Fibroblast of mammary gland (primary cell): Measurements from ENCODE around the gene MROH2B.

Experiments used
- DNase-seq: peaks from one replicate; pipeline ENCODE4 v3.0.0-alpha.2; 2010; ENCODE audit warnings: low read depth
- H3K4me3 ChIP-seq: 2 replicates; pipeline ENCODE4 v1.5.1; 2011; ENCODE audit warnings: low read depth, mild to moderate bottlenecking, low read length, moderate library complexity; ENCODE audit not compliant: control insufficient read depth
- TF ChIP-seq, protein P1 (sequence below): conservative IDR thresholded peaks from 2 replicates; pipeline ENCODE4 v1.5.1; 2011; ENCODE audit warnings: low read depth, low read length, inconsistent platforms; ENCODE audit not compliant: control insufficient read depth, insufficient read depth

Gene MROH2B

DNA sequence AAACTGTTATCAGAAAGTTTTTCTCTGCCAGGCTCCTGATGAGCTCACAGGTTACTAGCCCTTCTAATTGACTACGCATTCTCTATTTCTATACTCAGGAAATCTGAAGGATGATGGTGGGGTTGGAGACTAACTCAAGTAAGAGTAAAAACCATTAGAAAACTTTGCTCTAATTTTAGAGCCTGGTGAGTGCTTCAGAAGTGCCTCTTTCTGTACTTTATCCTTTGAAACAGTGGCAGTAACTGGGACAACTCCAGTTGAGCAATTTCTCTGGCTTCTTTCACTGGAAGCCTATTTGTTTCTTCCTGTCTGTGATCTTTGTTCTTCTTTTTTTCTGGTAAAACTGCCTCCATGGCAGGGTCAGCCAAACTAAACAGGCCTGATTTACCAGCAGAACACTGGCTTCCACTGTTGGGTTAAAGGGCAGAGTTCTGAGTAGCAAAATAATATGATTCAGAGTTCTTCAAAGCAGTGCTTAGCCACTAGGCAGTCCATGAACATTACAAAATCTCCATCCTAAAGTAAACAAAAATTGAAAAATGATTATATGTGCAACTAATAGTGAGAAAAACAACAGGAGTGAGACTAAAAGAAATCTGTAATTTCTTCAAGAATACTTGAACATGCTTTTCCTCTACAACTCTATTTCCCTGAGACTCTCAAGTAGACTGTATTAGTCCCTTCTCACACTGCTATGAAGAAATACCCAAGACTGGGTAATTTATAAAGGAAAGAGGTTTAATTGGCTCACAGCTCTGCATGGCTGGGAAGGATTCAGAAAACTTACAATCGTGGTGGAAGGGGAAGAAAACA, 79.8 kb downstream of the MROH2B start:
- TF ChIP-seq, protein P1, sequence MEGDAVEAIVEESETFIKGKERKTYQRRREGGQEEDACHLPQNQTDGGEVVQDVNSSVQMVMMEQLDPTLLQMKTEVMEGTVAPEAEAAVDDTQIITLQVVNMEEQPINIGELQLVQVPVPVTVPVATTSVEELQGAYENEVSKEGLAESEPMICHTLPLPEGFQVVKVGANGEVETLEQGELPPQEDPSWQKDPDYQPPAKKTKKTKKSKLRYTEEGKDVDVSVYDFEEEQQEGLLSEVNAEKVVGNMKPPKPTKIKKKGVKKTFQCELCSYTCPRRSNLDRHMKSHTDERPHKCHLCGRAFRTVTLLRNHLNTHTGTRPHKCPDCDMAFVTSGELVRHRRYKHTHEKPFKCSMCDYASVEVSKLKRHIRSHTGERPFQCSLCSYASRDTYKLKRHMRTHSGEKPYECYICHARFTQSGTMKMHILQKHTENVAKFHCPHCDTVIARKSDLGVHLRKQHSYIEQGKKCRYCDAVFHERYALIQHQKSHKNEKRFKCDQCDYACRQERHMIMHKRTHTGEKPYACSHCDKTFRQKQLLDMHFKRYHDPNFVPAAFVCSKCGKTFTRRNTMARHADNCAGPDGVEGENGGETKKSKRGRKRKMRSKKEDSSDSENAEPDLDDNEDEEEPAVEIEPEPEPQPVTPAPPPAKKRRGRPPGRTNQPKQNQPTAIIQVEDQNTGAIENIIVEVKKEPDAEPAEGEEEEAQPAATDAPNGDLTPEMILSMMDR, result no peak
- DNase-seq, result peak; percentile 96
- H3K4me3 ChIP-seq, result no peak overlapping the region

DNA sequence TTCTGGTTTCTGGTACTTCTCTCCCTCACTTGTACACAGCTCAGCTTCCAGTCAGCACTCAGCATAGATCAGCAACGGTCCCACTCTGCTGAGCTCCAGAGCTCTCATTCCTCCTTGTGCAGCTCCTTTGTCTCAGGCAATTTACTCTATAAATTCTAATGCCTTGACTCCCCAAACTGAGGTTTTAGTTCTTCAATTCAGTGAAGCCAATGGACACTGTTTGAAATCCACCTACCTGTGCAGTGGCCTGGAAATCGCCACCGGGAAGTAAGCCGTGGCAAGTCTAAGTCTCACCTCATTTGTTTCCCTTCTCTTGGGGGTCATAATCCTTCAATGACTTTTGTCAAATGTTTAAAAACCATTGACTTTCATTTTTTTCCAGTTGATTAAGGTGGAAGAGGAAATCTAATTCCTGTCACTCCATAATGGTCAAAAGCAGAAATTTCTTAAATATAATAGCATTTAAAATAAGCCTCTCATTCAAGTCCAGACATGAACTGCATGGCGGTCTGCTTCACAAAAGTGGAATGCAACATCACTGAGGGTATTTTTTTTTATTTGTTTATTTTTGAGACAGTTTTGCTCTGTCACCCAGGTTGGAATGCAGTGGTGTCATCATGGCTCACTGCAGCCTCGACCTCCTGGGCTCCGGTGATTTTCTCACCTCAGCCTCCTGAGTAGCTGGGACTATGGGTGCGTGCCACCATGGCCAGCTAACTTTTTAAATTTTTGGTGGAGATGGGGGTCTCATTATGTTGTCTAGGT, 82.2 kb downstream of the MROH2B start:
- TF ChIP-seq, protein P1, result no peak
- H3K4me3 ChIP-seq, result no peak overlapping the region
- DNase-seq, result no peak

DNA sequence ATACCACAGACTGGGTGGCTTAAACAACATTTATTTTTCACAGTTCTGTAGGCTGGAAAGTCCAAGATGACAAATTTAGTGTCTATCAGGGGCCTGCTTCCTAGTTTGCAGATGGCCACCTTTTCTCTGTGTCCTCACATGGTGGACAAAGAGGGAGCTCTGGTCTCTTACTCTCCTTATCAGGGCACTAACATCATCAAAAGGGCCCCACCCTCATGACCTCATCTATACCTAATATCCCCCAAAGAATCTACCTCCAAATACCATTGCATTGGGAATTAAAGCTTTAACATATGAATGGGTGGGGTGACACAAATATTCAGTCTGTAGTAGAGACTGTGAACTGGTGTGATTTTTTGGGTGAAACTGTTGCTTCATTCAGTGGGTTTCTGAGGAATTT, 83.8 kb downstream of the MROH2B start:
- no peak for DNase-seq
- TF ChIP-seq, protein P1, result no peak
- H3K4me3 ChIP-seq, result no peak overlapping the region

DNA sequence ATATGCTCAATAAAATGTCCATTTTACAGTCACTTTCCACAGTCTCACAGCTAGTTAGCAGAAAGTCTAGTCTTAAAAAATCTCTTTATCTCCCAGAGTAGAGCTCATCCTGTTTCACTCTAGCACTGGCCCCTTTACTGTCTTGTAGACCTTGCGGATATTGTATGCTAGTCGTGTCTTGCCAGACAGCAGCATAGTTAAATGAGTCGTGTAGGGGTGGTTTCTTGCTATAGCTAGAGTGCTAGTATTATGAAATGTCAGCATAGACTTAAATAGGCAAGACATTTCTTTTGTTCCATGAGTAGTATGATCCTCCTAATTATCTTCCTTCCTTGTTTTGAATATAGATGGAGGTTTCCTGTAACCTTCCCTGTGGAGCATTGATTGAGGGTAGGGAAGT, 84.5 kb downstream of the MROH2B start:
- H3K4me3 ChIP-seq, result no peak overlapping the region
- TF ChIP-seq, protein P1, result no peak
- peak; percentile 17 for DNase-seq

DNA sequence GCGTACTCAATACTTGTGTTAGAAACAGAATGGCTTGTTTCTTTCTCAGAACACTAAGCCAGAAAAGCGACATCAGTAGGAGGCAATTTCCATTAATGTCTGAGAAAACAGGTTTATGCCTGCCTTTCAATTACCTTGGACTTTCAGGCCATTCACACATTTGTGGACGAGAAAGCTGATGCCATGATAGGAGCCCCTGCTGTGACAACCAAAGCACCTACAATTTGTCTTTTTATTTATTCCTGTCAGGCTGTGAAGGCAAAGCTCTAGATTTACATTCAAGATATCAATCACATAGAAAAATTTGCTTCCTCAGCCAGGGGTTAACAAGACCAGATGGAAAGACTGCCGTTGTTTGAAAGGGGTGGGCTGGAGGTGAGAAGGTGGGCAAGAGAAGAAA, 85.6 kb downstream of the MROH2B start:
- TF ChIP-seq, protein P1, result no peak
- H3K4me3 ChIP-seq, result no peak overlapping the region
- no peak for DNase-seq

DNA sequence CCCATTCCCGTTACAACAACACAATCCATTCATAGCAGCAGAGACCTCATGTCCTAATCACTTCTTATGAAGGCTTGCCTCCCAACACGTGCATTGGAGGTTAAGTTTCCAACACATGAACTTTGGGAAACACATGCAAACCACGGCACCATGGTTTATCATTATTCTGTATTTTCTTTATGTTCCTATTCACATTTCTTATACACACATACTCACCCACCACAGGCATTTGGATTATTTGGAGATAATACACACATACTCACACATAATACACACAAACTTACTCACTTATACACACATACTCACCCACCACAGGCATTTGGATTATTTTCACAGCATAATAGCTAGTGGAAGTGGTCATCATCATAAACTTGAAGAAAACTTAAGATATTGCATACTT, 86.3 kb downstream of the MROH2B start:
- peak; percentile 41 for DNase-seq
- TF ChIP-seq, protein P1, result no peak
- H3K4me3 ChIP-seq, result no peak overlapping the region

DNA sequence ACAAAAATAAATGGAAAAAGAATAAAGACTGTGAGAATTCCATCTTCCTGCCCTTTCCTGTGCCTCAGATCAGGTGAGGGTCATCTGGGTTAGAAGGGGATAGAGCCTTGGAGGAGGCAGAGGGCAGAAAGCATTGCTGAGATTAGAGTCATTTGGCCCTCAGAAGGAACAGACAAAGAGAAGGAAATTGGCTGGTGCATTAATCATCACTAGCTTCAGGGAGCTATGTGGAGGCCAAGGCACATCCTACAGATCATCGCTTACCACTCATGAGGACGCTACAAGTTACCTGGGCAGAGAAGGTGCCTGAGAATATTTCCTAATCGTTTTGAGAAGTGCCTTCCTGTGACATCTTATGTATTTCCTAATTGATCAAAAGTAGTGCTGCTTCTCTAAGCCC, 87.4 kb downstream of the MROH2B start:
- no peak for DNase-seq
- no peak overlapping the region for H3K4me3 ChIP-seq
- TF ChIP-seq, protein P1, result no peak
